HepG2 (cell line): ENCODE data around the gene IGLON5. TPM values are rescaled to one million over a fixed set of nuclear protein-coding genes. Genes with fewer than 3 reads are reported as not detected.
A peak's percentile ranks its signal among the peaks of the same experiment; 100 is the strongest.

Experiments
- ATF4 ChIP-seq, 2 experiments: fragments of 450-650 bp in 1 of 2; sonication (generic) in 1 of 2; formaldehyde crosslinking; IDR thresholded peaks; 2 replicates each; pipeline versions ENCODE4 v1.5.0 to v1.8.0; 2020 to 2022; ENCODE audit warnings: mild to moderate bottlenecking in 1 of 2, missing genetic modification reagents in 1 of 2
- CREB1 ChIP-seq, 2 experiments: fragments of 450-650 bp in 1 of 2; IDR thresholded peaks; 2 replicates each; pipeline ENCODE4 v1.6.1; 2016 to 2017; ENCODE audit warnings: control low read depth in 1 of 2, mild to moderate bottlenecking in 1 of 2, missing compliant biosample characterization in 1 of 2, missing genetic modification characterization in 1 of 2
- ELF1 ChIP-seq: sonication (generic); formaldehyde crosslinking; IDR thresholded peaks from 2 replicates; pipeline ENCODE4 v1.4.0; 2020; ENCODE audit warnings: missing genetic modification reagents
- GATA4 ChIP-seq: sonication (generic); IDR thresholded peaks from 2 replicates; pipeline ENCODE4 v1.6.1; 2016; ENCODE audit warnings: antibody characterized with exemption, low read depth, borderline replicate concordance
- GFI1 ChIP-seq: sonication (generic); formaldehyde crosslinking; IDR thresholded peaks from 2 replicates; pipeline ENCODE4 v1.5.0; 2020; ENCODE audit warnings: missing genetic modification reagents, mild to moderate bottlenecking, borderline replicate concordance
- HDAC1 ChIP-seq: sonication (generic); formaldehyde crosslinking; IDR thresholded peaks from 2 replicates; pipeline ENCODE4 v1.5.1; 2020; ENCODE audit warnings: mild to moderate bottlenecking, missing genetic modification reagents
- ISL2 ChIP-seq: sonication (generic); formaldehyde crosslinking; IDR thresholded peaks from 2 replicates; pipeline ENCODE4 v1.5.0; 2020; ENCODE audit warnings: missing genetic modification reagents
- MED1 ChIP-seq: sonication (generic); formaldehyde crosslinking; IDR thresholded peaks from 2 replicates; pipeline ENCODE4 v1.4.0; 2020; ENCODE audit warnings: missing genetic modification reagents
- NONO ChIP-seq, 2 experiments: fragments of 450-650 bp in 1 of 2; sonication (generic) in 1 of 2; formaldehyde crosslinking in 1 of 2; IDR thresholded peaks in 1 of 2; conservative IDR thresholded peaks in 1 of 2; 2 replicates each; pipeline versions ENCODE4 v1.6.1 to v1.8.0; 2017 to 2022; ENCODE audit warnings: mild to moderate bottlenecking in 1 of 2, missing genetic modification reagents in 1 of 2, moderate library complexity in 1 of 2
- NR2F1 ChIP-seq, 2 experiments: fragments of 450-650 bp in 1 of 2; formaldehyde crosslinking in 1 of 2; IDR thresholded peaks; 2 replicates each; pipeline versions ENCODE4 v1.5.0 to v1.6.1; 2016 to 2020; ENCODE audit warnings: mild to moderate bottlenecking in 1 of 2, missing compliant biosample characterization in 1 of 2, missing genetic modification reagents in 1 of 2, moderate library complexity in 1 of 2
- PHF21A ChIP-seq: sonication (generic); formaldehyde crosslinking; IDR thresholded peaks from 2 replicates; pipeline ENCODE4 v1.5.0; 2020; ENCODE audit warnings: mild to moderate bottlenecking, missing genetic modification reagents
- TCF7 ChIP-seq: sonication (generic); IDR thresholded peaks from 2 replicates; pipeline ENCODE4 v1.6.1; 2016; ENCODE audit warnings: antibody characterized with exemption, low read depth
- ZBTB21 ChIP-seq: sonication (generic); formaldehyde crosslinking; IDR thresholded peaks from 2 replicates; pipeline ENCODE4 v1.4.0; 2020; ENCODE audit warnings: missing genetic modification reagents
- ZNF382 ChIP-seq: sonication (generic); formaldehyde crosslinking; IDR thresholded peaks from 2 replicates; pipeline ENCODE4 v1.5.0; 2020; ENCODE audit warnings: missing genetic modification reagents, mild to moderate bottlenecking, borderline replicate concordance
- ZNF879 ChIP-seq: sonication (generic); formaldehyde crosslinking; IDR thresholded peaks from 2 replicates; pipeline ENCODE4 v1.8.1; 2023; ENCODE audit warnings: missing genetic modification reagents
- polyA plus RNA-seq, 8 experiments: library from polyadenylated mRNA; depleted of rRNA in 3 of 8; stranded (reverse) in 7 of 8; unstranded in 1 of 8; fragments of >200 nt; fragmentation: Illumina TruSeq in 4 of 8; extraction: Trizol in 4 of 8; gene quantifications; 2 replicates each; pipeline versions ENCODE4 v1.2.1 to v1.2.3, GENCODE V29; 2011 to 2016; ENCODE audit warnings: low read depth in 4 of 8, missing spikeins in 1 of 8, mixed read lengths in 1 of 8; ENCODE audit not compliant: insufficient read depth in 1 of 8
- total RNA-seq, 5 experiments: library from RNA; depleted of rRNA; stranded (reverse); fragments of >200 nt; fragmentation: Illumina TruSeq; extraction: Trizol; gene quantifications; 2 replicates each; pipeline ENCODE4 v1.2.3, GENCODE V29; 2016; ENCODE audit warnings: low read depth in 1 of 5
- TF ChIP-seq, protein P1 (sequence below): sonication (generic); formaldehyde crosslinking; IDR thresholded peaks from 2 replicates; pipeline ENCODE4 v1.4.0; 2020; ENCODE audit warnings: missing genetic modification reagents, borderline replicate concordance
- TF ChIP-seq, protein P2 (sequence below): sonication (generic); formaldehyde crosslinking; IDR thresholded peaks from 2 replicates; pipeline ENCODE4 v1.9.0; 2021; ENCODE audit warnings: mild to moderate bottlenecking, missing genetic modification reagents

IGLON5 gene
- total and polyA plus RNA-seq, 2 of the 13 experiments (the other 11 are each of a cell fraction or from before 2014, with no cell fraction given) = 0.04 to 5.7 TPM

DNA sequence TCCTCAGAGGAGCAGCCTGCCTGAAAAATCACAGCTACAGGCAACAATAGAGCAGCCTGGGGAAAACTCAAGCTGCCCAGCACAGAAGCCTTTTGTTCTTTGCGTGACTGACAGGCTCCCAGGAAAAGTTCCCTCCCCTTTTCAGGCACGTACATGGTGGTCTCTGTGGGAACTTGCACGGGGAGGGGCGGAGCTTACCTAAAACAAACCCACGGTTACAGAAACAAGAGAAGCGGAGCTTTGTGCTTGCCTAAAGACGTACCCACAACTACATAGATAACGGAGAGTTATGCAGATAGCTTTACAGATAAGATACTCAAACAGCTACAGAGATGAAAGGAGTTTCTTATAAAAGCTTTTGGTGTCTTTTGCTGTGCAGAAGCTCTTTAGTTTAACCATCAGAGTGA, 43.3 kb downstream of the IGLON5 start (continued):
- TF ChIP-seq CREB1 (IDR thresholded peaks at IDR 0.05) (no peak), CREB1 (CRISPR knock-in tag; IDR thresholded peaks at IDR 0.05) (peak; percentile 70), MED1 (CRISPR knock-in tag) (peak; percentile 92), NONO (IDR thresholded peaks at IDR 0.05) (no peak), NONO (CRISPR knock-in tag; conservative IDR thresholded peaks at IDR 0.05) (peak; percentile 69; the same call in 1 of the 2 replicates), PHF21A (CRISPR knock-in tag) (peak; percentile 53; the same call in 1 of the 2 replicates), ZBTB21 (CRISPR knock-in tag) (no peak), NR2F1 (CRISPR knock-in tag; IDR thresholded peaks at IDR 0.05) (0 out of 4 replicates have a peak, but pooled peaks of 1 of the 2 experiments have one; percentile 34), HDAC1 (CRISPR knock-in tag) (peak; percentile 59; the same call in 1 of the 2 replicates), ATF4 (CRISPR knock-in tag; IDR thresholded peaks at IDR 0.05) (0 out of 4 replicates have a peak, but pooled peaks of 1 of the 2 experiments have one; percentile 13), TCF7 (peak; percentile 92), ISL2 (CRISPR knock-in tag) (peak; percentile 94), GATA4 (peak; percentile 99), GFI1 (CRISPR knock-in tag) (peak; percentile 96), ZNF879 (CRISPR knock-in tag) (no peak), ELF1 (0 out of 2 replicates have a peak, but pooled peaks have one; percentile 31), ZNF382 (CRISPR knock-in tag) (no peak)
- TF ChIP-seq, protein P1, sequence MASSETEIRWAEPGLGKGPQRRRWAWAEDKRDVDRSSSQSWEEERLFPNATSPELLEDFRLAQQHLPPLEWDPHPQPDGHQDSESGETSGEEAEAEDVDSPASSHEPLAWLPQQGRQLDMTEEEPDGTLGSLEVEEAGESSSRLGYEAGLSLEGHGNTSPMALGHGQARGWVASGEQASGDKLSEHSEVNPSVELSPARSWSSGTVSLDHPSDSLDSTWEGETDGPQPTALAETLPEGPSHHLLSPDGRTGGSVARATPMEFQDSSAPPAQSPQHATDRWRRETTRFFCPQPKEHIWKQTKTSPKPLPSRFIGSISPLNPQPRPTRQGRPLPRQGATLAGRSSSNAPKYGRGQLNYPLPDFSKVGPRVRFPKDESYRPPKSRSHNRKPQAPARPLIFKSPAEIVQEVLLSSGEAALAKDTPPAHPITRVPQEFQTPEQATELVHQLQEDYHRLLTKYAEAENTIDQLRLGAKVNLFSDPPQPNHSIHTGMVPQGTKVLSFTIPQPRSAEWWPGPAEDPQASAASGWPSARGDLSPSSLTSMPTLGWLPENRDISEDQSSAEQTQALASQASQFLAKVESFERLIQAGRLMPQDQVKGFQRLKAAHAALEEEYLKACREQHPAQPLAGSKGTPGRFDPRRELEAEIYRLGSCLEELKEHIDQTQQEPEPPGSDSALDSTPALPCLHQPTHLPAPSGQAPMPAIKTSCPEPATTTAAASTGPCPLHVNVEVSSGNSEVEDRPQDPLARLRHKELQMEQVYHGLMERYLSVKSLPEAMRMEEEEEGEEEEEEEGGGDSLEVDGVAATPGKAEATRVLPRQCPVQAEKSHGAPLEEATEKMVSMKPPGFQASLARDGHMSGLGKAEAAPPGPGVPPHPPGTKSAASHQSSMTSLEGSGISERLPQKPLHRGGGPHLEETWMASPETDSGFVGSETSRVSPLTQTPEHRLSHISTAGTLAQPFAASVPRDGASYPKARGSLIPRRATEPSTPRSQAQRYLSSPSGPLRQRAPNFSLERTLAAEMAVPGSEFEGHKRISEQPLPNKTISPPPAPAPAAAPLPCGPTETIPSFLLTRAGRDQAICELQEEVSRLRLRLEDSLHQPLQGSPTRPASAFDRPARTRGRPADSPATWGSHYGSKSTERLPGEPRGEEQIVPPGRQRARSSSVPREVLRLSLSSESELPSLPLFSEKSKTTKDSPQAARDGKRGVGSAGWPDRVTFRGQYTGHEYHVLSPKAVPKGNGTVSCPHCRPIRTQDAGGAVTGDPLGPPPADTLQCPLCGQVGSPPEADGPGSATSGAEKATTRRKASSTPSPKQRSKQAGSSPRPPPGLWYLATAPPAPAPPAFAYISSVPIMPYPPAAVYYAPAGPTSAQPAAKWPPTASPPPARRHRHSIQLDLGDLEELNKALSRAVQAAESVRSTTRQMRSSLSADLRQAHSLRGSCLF (CRISPR knock-in tag) = no peak
- TF ChIP-seq, protein P2, sequence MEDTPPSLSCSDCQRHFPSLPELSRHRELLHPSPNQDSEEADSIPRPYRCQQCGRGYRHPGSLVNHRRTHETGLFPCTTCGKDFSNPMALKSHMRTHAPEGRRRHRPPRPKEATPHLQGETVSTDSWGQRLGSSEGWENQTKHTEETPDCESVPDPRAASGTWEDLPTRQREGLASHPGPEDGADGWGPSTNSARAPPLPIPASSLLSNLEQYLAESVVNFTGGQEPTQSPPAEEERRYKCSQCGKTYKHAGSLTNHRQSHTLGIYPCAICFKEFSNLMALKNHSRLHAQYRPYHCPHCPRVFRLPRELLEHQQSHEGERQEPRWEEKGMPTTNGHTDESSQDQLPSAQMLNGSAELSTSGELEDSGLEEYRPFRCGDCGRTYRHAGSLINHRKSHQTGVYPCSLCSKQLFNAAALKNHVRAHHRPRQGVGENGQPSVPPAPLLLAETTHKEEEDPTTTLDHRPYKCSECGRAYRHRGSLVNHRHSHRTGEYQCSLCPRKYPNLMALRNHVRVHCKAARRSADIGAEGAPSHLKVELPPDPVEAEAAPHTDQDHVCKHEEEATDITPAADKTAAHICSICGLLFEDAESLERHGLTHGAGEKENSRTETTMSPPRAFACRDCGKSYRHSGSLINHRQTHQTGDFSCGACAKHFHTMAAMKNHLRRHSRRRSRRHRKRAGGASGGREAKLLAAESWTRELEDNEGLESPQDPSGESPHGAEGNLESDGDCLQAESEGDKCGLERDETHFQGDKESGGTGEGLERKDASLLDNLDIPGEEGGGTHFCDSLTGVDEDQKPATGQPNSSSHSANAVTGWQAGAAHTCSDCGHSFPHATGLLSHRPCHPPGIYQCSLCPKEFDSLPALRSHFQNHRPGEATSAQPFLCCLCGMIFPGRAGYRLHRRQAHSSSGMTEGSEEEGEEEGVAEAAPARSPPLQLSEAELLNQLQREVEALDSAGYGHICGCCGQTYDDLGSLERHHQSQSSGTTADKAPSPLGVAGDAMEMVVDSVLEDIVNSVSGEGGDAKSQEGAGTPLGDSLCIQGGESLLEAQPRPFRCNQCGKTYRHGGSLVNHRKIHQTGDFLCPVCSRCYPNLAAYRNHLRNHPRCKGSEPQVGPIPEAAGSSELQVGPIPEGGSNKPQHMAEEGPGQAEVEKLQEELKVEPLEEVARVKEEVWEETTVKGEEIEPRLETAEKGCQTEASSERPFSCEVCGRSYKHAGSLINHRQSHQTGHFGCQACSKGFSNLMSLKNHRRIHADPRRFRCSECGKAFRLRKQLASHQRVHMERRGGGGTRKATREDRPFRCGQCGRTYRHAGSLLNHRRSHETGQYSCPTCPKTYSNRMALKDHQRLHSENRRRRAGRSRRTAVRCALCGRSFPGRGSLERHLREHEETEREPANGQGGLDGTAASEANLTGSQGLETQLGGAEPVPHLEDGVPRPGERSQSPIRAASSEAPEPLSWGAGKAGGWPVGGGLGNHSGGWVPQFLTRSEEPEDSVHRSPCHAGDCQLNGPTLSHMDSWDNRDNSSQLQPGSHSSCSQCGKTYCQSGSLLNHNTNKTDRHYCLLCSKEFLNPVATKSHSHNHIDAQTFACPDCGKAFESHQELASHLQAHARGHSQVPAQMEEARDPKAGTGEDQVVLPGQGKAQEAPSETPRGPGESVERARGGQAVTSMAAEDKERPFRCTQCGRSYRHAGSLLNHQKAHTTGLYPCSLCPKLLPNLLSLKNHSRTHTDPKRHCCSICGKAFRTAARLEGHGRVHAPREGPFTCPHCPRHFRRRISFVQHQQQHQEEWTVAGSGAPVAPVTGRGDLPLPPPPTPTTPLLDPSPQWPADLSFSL = no peak
